Measurements from ENCODE around the gene PGS1.

Gene PGS1

GRCh38 chr17:78368854-78369495 lies 9.5 kb upstream of the PGS1 start:
- no peak for TF ChIP-seq CTCF (IDR thresholded peaks at IDR 0.05)
- no peaks in the 10 kb centered on the region for H3K36me3 ChIP-seq

GRCh38 chr17:78369791-78370381 lies 8.6 kb upstream of the PGS1 start:
- Histone ChIP-seq H3K27me3 (no peaks in the 10 kb centered on the region), H3K4me3 (no peak overlapping the region), H3K4me1 (peaks cover 0 to 19% (median 17%) of the 10 kb centered on the region in 4 donors), H3K27ac (no peak overlapping the region), H3K36me3 (no peaks in the 10 kb centered on the region), H3K9me3 (no peaks in the 10 kb centered on the region)
- DNase-seq = no peak
- intact Hi-C loops (cut with DNase I; ENCODE audit: low total_unique reads) = no loop called here
- TF ChIP-seq CTCF (IDR thresholded peaks at IDR 0.05) = no peak

More at GRCh38 chr17:78368854-78369495, 9.5 kb upstream of the PGS1 start:
- Histone ChIP-seq H3K9me3 (no peaks in the 10 kb centered on the region), H3K27ac (no peak overlapping the region), H3K4me3 (no peak overlapping the region), H3K27me3 (no peaks in the 10 kb centered on the region), H3K4me1 (peaks cover 0 to 19% (median 17%) of the 10 kb centered on the region in 4 donors)
- no peak for DNase-seq
- intact Hi-C loops (cut with DNase I; ENCODE audit: low total_unique reads) = no loop called here

- no peak for TF ChIP-seq CTCF (IDR thresholded peaks at IDR 0.05)
- Histone ChIP-seq H3K4me1 (peaks cover 0 to 16% (median 11%) of the 10 kb centered on the region in 4 donors), H3K4me3 (no peak overlapping the region), H3K9me3 (no peaks in the 10 kb centered on the region), H3K27ac (no peak overlapping the region), H3K36me3 (no peaks in the 10 kb centered on the region), H3K27me3 (no peaks in the 10 kb centered on the region)
- intact Hi-C loops (cut with DNase I; ENCODE audit: low total_unique reads) = no loop called here
- DNase-seq = no peak
Observed at GRCh38 chr17:78371056-78371455, 7.4 kb upstream of the PGS1 start.

- intact Hi-C loops (cut with DNase I; ENCODE audit: low total_unique reads) = no loop called here
- H3K4me3 ChIP-seq = no peak overlapping the region
- H3K4me1 ChIP-seq = peaks cover 0 to 15% (median 6%) of the 10 kb centered on the region in 4 donors
- H3K9me3 ChIP-seq = no peaks in the 10 kb centered on the region
- H3K27ac ChIP-seq = no peak overlapping the region
- H3K36me3 ChIP-seq = no peaks in the 10 kb centered on the region
- TF ChIP-seq CTCF (IDR thresholded peaks at IDR 0.05) = no peak
- no peaks in the 10 kb centered on the region for H3K27me3 ChIP-seq
- no peak for DNase-seq
Observed at GRCh38 chr17:78372841-78373240, 5.6 kb upstream of the PGS1 start.

GRCh38 chr17:78374189-78374588 lies 4.3 kb upstream of the PGS1 start:
- TF ChIP-seq CTCF (IDR thresholded peaks at IDR 0.05) = no peak
- Histone ChIP-seq H3K36me3 (no peaks in the 10 kb centered on the region), H3K4me3 (no peak overlapping the region), H3K27me3 (no peaks in the 10 kb centered on the region), H3K4me1 (peaks cover 0 to 20% (median 10%) of the 10 kb centered on the region in 4 donors), H3K9me3 (no peaks in the 10 kb centered on the region), H3K27ac (no peak overlapping the region)
- intact Hi-C loops (cut with DNase I; ENCODE audit: low total_unique reads) = no loop called here
- DNase-seq = no peak
